DOHH2 (cell line): ENCODE measurements around the gene XRCC4.

Experiments used
- CTCF ChIP-seq: fragments of 200-600 bp; sonication (generic); IDR thresholded peaks from one replicate; pipeline ENCODE4 v1.5.1; 2014; ENCODE audit warnings: antibody characterized with exemption, mild to moderate bottlenecking, low read depth, low read length; ENCODE audit not compliant: poor library complexity, severe bottlenecking
- EZH2phosphoT487 ChIP-seq: fragments of 200-600 bp; sonication (generic); IDR thresholded peaks from 2 replicates; pipeline ENCODE4 v1.6.1; 2017; ENCODE audit warnings: borderline replicate concordance, mild to moderate bottlenecking, antibody characterized with exemption, low read length, moderate library complexity, mixed read lengths

GRCh38 chr5:83085106-83085505 lies 7.8 kb downstream of the XRCC4 start:
- TF ChIP-seq CTCF (no peak), EZH2phosphoT487 (no peak)
